Measurements from ENCODE around the gene ALG1.
"Not testable (repeated sequence)": the region's sequence is repeated elsewhere in the genome, so short reads cannot be mapped to it uniquely, and the experiment has no call there.

The ALG1 gene

GRCh38 chr16:5084802-5085201 lies 13.2 kb downstream of the ALG1 start:
- TF ChIP-seq CTCF (conservative IDR thresholded peaks at IDR 0.05; ENCODE audit: control insufficient read depth, insufficient read depth, low read depth, low read length), result peak; percentile 60
- peak; percentile 61 for DNase-seq (ENCODE audit: low read depth)
- not testable (repeated sequence) for H3K4me3 ChIP-seq (ENCODE audit: control insufficient read depth, low read depth, low read length)

- DNase-seq (ENCODE audit: low read depth); H3K4me3 ChIP-seq (ENCODE audit: control insufficient read depth, low read depth, low read length): not testable (repeated sequence)
These were observed 14.1 kb downstream of the ALG1 start for GRCh38 chr16:5085716-5086115.

DNA sequence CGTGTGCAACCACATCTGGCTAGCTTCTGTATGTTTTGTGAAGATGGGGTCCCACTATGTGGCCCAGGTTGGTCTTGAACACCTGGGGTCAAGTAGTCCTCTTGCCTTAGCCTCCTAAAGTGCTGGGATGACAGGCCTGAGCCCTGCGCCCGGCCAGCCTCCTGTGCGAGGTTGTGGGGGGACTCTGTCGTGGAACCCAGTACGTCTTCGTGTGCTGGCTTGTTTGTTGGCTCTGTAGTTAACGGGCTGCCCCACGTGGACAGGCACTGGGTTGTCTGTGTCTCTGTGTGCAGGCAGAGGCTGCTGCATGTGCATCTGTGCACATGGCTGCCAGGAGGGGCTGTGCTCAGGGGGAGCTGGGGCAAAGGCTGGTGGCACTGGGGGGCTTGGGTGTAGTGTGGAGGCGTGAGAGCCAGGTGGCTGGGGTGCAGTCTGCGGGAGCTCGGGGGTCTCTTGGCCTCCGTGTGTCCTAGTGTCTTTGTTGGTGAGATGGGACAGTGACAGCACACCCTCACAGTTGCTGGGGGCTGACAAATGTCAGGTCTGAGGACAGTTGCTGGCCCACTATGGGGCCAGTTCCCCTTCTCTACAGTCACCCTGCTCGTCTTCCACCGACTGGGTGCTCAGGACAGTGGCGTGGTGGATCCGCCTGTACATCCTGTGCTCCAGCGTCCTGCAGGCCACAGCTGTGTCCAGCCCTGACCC lies 16.6 kb downstream of the ALG1 start:
- not testable (repeated sequence) for DNase-seq (ENCODE audit: low read depth); H3K4me3 ChIP-seq (ENCODE audit: control insufficient read depth, low read depth, low read length)

DNA sequence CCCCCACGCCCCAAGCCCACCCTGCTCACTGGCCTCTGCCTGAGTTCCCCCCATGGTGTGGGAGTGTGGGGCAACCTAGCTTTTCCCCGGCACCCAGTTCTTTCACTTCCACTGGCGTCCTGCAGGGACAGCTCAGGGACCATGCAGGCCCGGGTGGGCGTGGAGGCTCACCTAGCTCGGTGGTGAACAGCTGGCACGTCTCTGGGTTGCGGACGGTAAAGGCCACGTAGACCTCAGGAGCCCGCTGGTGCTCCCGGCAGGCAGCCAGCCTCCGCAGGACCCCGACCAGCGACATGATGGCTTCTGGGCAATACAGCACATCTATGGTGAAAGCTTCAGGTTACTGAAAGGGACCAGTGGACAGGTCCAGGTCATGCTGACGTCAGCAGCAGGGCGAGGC lies 17.3 kb downstream of the ALG1 start:
- not testable (repeated sequence) for H3K4me3 ChIP-seq (ENCODE audit: control insufficient read depth, low read depth, low read length); DNase-seq (ENCODE audit: low read depth)

GRCh38 chr16:5089911-5090555 lies 18.4 kb downstream of the ALG1 start:
- H3K4me3 ChIP-seq (ENCODE audit: control insufficient read depth, low read depth, low read length); DNase-seq (ENCODE audit: low read depth): not testable (repeated sequence)

DNA sequence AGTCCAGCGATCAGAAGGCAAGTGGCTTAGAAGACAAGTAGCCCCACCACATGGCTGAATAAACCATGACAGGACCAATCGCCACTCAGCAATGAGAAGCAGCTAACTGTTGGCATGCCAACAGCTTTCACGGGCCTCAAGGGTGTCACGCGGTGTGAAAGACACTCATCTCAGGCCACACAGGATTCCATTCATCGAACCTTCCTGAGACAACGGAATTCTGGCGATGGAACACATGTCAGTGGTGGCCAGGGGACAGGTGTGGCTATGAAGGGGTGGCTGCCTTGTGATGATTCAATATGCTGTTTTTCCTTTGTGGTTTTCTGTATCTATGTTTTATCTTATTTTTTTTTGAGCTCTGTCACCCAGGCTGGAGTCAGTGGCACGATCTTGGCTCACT lies 18.9 kb downstream of the ALG1 start:
- DNase-seq (ENCODE audit: low read depth); H3K4me3 ChIP-seq (ENCODE audit: control insufficient read depth, low read depth, low read length): not testable (repeated sequence)

DNA sequence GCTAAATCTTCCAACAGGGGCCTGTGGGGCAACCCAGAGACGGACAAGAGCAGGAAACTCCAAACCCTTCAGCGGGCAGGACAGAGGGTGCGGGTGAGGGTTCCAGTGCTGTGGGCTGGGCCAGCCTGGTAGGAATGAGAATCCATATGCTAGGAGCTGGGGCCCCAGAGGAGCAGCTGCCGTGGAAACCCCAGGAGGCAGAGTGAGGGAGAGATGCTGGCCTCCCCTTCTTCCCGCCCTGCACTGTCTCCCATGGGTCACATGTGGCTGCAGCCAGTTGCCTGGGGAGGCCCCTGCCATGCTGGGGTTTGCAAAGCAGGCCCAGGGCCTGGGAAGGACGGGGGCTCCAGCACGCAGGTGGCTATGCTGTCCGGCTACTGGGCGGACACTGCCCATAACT lies 21.4 kb downstream of the ALG1 start:
- not testable (repeated sequence) for H3K4me3 ChIP-seq (ENCODE audit: control insufficient read depth, low read depth, low read length); DNase-seq (ENCODE audit: low read depth)

DNA sequence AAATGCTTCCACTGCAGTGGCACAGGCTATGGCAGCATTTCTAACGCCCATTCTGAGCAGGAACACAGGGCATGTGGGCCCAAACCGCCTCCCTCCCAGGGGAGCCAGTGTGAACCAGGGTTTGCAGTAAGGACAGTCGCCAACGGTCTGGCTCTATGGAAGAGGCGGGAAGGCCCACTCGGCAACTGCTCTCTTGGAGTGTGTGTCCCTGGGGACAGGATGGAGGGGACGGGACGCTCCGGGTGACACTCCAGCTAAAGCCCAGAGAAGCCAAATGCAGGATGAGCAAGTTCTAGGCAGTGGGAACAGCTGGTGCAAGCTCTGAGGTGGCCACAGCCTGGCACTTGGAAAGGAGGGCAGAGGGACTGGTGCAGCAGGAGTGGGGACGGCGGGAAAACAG lies 22.1 kb downstream of the ALG1 start:
- DNase-seq (ENCODE audit: low read depth); H3K4me3 ChIP-seq (ENCODE audit: control insufficient read depth, low read depth, low read length): not testable (repeated sequence)

DNA sequence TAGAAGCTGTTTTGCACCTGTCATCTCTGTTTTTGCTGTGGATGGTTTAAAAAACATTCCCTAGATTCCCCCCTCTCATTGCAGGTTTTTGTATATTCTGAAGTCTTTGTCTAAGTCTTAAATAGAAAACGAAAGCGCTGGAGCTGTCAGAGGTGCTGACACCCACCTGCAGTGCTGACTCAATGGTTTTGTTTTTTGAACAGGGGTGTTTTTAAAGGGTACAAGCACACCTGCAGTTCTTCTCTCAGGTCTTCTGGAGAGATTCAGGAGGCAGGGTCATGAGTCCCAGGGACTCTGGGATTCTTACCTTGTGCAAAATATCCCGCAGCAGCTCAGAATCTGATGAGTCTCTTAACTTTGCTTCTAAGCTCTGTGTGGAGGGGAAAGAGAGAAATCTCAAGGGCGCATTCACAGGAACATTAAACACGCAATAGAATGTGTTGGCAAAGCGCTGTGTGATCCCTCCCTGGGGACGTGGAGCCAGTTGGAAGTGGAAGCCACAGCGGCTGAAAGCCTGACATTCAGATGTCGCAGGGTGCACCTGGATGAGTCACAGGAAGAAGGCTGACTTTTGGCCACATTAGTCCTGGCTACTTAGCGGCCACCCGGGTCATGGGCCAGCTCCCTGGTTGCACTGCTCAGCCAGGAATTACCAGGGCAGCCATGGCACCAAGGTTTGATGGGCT lies 23.6 kb downstream of the ALG1 start:
- DNase-seq (ENCODE audit: low read depth); H3K4me3 ChIP-seq (ENCODE audit: control insufficient read depth, low read depth, low read length): not testable (repeated sequence)

- H3K4me3 ChIP-seq (ENCODE audit: control insufficient read depth, low read depth, low read length), result peak overlapping the region; percentile 65
- peak; percentile 24 for DNase-seq (ENCODE audit: low read depth)
These were observed 24.9 kb downstream of the ALG1 start for GRCh38 chr16:5096437-5097060.

- H3K4me3 ChIP-seq (ENCODE audit: control insufficient read depth, low read depth, low read length), result peak overlapping the region; percentile 65
- DNase-seq (ENCODE audit: low read depth), result not testable (repeated sequence)
These were observed 25.4 kb downstream of the ALG1 start for GRCh38 chr16:5097061-5097469.

GRCh38 chr16:5097470-5098220 lies 26.0 kb downstream of the ALG1 start, which contains the start of gene EEF2KMT:
TSS of gene EEF2KMT (minus strand) at chr16:5097795. CDS start at chr16:5097739, 56 bp downstream.
- H3K4me3 ChIP-seq (ENCODE audit: control insufficient read depth, low read depth, low read length), result peak within 1 kb of the TSS; percentile 65
- peak; percentile 99 for DNase-seq (ENCODE audit: low read depth)

DNA sequence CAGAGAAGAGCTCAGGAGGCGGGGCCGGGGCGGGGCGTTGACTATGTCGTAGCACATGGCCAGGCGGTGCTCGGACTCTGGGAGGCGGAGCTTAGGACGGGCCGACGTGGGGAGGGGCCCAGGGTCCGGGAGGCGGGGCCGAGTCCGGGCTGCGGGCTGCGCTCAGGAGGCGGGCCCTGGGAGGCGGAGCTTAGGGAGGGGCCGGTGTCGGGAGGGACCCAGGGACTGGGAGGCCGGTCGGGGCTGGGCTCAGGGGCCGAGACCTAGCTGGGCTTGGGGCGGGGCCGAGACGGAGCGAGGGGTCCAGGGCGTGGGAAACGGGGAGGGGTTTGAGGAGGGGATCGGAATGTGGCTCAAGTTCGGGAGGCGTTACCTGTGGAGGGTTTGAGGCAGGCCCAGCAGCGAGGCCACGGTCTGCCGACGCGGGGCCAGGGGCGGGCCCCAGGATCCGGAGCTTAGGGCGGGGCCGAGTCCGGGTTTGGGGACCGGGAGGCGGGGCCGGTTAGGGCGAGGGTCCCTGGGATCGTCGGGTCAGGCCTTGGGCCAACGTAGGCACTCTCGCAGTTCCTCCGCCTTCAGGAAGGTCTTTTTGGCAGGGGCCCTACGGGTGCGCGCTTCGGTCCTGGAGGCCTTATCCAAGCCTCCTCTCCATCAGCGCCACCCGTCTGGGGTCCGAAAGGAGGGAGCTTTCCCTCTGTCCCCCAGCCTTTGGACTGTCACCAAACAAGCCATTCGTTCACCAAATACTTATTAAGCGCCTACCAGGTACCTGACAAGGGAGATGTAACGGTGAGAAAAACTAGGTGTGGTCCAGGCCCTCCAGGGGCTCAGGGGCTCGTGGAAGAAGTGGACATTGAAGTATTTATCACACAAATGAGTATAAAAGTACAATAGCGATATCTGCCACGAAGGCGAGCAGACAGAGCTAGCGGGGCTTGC lies 26.8 kb downstream of the ALG1 start:
- peak; percentile 48 for DNase-seq (ENCODE audit: low read depth)
- H3K4me3 ChIP-seq (ENCODE audit: control insufficient read depth, low read depth, low read length), result peak overlapping the region; percentile 54

- DNase-seq (ENCODE audit: low read depth); H3K4me3 ChIP-seq (ENCODE audit: control insufficient read depth, low read depth, low read length): not testable (repeated sequence)
These were observed 27.5 kb downstream of the ALG1 start for GRCh38 chr16:5099174-5099573.

GRCh38 chr16:5103296-5104032 lies 31.8 kb downstream of the ALG1 start:
- not testable (repeated sequence) for DNase-seq (ENCODE audit: low read depth); H3K4me3 ChIP-seq (ENCODE audit: control insufficient read depth, low read depth, low read length)
